HG03066 (cell line): Measurements from ENCODE around the gene FKBP8.

ENCODE experiments used
- ATAC-seq: cut with Tn5 transposase; IDR thresholded peaks from one replicate; pipeline ENCODE4 v1.9.1; 2021; ENCODE audit warnings: low read depth; ENCODE audit not compliant: unreplicated experiment

FKBP8 gene

GRCh38 chr19:18522124-18522861, 21.1 kb downstream of the FKBP8 start:
- peak; percentile 88 for ATAC-seq

- no peak for ATAC-seq
Measured at GRCh38 chr19:18521692-18522123, 21.7 kb downstream of the FKBP8 start, which contains the start of gene ELL. Gene ELL, minus strand, starts transcription at chr19:18522070. Its CDS starts 15 bp downstream, at chr19:18522055.

GRCh38 chr19:18520848-18521691, 22.3 kb downstream of the FKBP8 start:
- ATAC-seq, result no peak

- no peak for ATAC-seq
Measured at GRCh38 chr19:18519962-18520847, 23.2 kb downstream of the FKBP8 start.

- ATAC-seq, result no peak
Measured at GRCh38 chr19:18518639-18519038, 24.7 kb downstream of the FKBP8 start.

- ATAC-seq, result no peak
Measured at GRCh38 chr19:18517606-18518005, 25.8 kb downstream of the FKBP8 start.

- no peak for ATAC-seq
Measured at GRCh38 chr19:18515959-18516358, 27.4 kb downstream of the FKBP8 start.

- ATAC-seq, result no peak
Measured at GRCh38 chr19:18514800-18515682, 28.3 kb downstream of the FKBP8 start.

- ATAC-seq, result no peak
Measured at GRCh38 chr19:18513868-18514267, 29.5 kb downstream of the FKBP8 start.

GRCh38 chr19:18510216-18510615, 33.2 kb downstream of the FKBP8 start:
- ATAC-seq, result no peak

GRCh38 chr19:18508585-18508984, 34.8 kb downstream of the FKBP8 start:
- no peak for ATAC-seq

- no peak for ATAC-seq
Measured at GRCh38 chr19:18507727-18508440, 35.5 kb downstream of the FKBP8 start.

- ATAC-seq, result no peak
Measured at GRCh38 chr19:18507021-18507726, 36.2 kb downstream of the FKBP8 start.

GRCh38 chr19:18506101-18506930, 37.1 kb downstream of the FKBP8 start:
- ATAC-seq, result no peak

- ATAC-seq, result no peak
Measured at GRCh38 chr19:18504886-18505610, 38.3 kb downstream of the FKBP8 start.

- no peak for ATAC-seq
Measured at GRCh38 chr19:18503971-18504885, 39.1 kb downstream of the FKBP8 start.
